ENCODE measurements around the gene ZNF189. TPM values are rescaled to one million over a fixed set of nuclear protein-coding genes. Genes with fewer than 3 reads are reported as not detected.

ZNF189 gene
- total RNA-seq, 4 donors from 2014 or later: 22.3 to 24.7 (median 24.2) TPM

- TF ChIP-seq POLR2A (IDR thresholded peaks at IDR 0.05) (no peak), CTCF (IDR thresholded peaks at IDR 0.05) (no peak), EP300 (IDR thresholded peaks at IDR 0.05) (no peak)
- Histone ChIP-seq H3K27me3 (no peaks in the 10 kb centered on the region), H3K36me3 (peaks cover 0 to 44% (median 0%) of the 10 kb centered on the region in 3 donors), H3K27ac (no peak overlapping the region), H3K9me3 (peaks cover 0 to 53% (median 7%) of the 10 kb centered on the region in 4 donors), H3K4me3 (no peak overlapping the region), H3K4me1 (no peaks in the 10 kb centered on the region)
- DNase-seq (ENCODE audit: low spot score in 2 of 2): no peak
- 85 to 95% methylated on average over 2 of the region's 2 CpGs for WGBS, 2 donors
Observed at GRCh38 chr9:101419863-101420262, 21.2 kb downstream of the ZNF189 start.

GRCh38 chr9:101421653-101422065 is 23.0 kb downstream of the ZNF189 start:
- Histone ChIP-seq H3K27me3 (no peaks in the 10 kb centered on the region), H3K9me3 (peaks cover 0 to 40% (median 3%) of the 10 kb centered on the region in 4 donors), H3K36me3 (peaks cover 0 to 29% (median 0%) of the 10 kb centered on the region in 3 donors), H3K27ac (no peak overlapping the region), H3K4me3 (no peak overlapping the region), H3K4me1 (no peaks in the 10 kb centered on the region)
- no peak for DNase-seq (ENCODE audit: low spot score in 2 of 2)
- WGBS, 2 donors: 75 to 78% methylated on average over 5 of the region's 5 CpGs
- TF ChIP-seq EP300 (IDR thresholded peaks at IDR 0.05): no peak
- no peak for TF ChIP-seq POLR2A (IDR thresholded peaks at IDR 0.05)
- no peak for TF ChIP-seq CTCF (IDR thresholded peaks at IDR 0.05)

GRCh38 chr9:101427358-101427757 is 28.7 kb downstream of the ZNF189 start:
- no peak overlapping the region for H3K4me3 ChIP-seq
- TF ChIP-seq CTCF (IDR thresholded peaks at IDR 0.05) (no peak), POLR2A (IDR thresholded peaks at IDR 0.05) (no peak), EP300 (IDR thresholded peaks at IDR 0.05) (no peak)
- H3K27ac ChIP-seq: no peak overlapping the region
- H3K9me3 ChIP-seq: peaks cover 0 to 7% (median 0%) of the 10 kb centered on the region in 4 donors
- no peaks in the 10 kb centered on the region for H3K4me1 ChIP-seq
- DNase-seq (ENCODE audit: low spot score in 2 of 2): no peak
- 87 to 95% methylated on average over 8 of the region's 8 CpGs for WGBS, 2 donors
- no peaks in the 10 kb centered on the region for H3K36me3 ChIP-seq
- no peaks in the 10 kb centered on the region for H3K27me3 ChIP-seq

- H3K9me3 ChIP-seq: peaks cover 0 to 2% (median 0%) of the 10 kb centered on the region in 4 donors
- H3K27me3 ChIP-seq: no peaks in the 10 kb centered on the region
- H3K4me3 ChIP-seq: no peak overlapping the region
- H3K27ac ChIP-seq: no peak overlapping the region
- no peak for DNase-seq (ENCODE audit: low spot score in 2 of 2)
- TF ChIP-seq CTCF (IDR thresholded peaks at IDR 0.05) (no peak), POLR2A (IDR thresholded peaks at IDR 0.05) (no peak), EP300 (IDR thresholded peaks at IDR 0.05) (no peak)
- WGBS, 2 donors: 87 to 92% methylated on average over 3 of the region's 3 CpGs
- H3K4me1 ChIP-seq: no peaks in the 10 kb centered on the region
- H3K36me3 ChIP-seq: no peaks in the 10 kb centered on the region
Observed at GRCh38 chr9:101427957-101428655, 29.5 kb downstream of the ZNF189 start.

- DNase-seq (ENCODE audit: low spot score in 2 of 2): no peak
- Histone ChIP-seq H3K9me3 (no peaks in the 10 kb centered on the region), H3K27ac (no peak overlapping the region), H3K4me1 (no peaks in the 10 kb centered on the region), H3K36me3 (no peaks in the 10 kb centered on the region), H3K27me3 (no peaks in the 10 kb centered on the region), H3K4me3 (no peak overlapping the region)
- 82 to 86% methylated on average over 3 of the region's 3 CpGs for WGBS, 2 donors
- TF ChIP-seq CTCF (IDR thresholded peaks at IDR 0.05) (no peak), POLR2A (IDR thresholded peaks at IDR 0.05) (no peak), EP300 (IDR thresholded peaks at IDR 0.05) (no peak)
Observed at GRCh38 chr9:101428909-101429308, 30.3 kb downstream of the ZNF189 start.

Data from tibial nerve (tissue), 4 donors.